GM12878 (cell line): ENCODE data around the gene C3. TPM values are rescaled to one million over a fixed set of nuclear protein-coding genes. Genes with fewer than 3 reads are reported as not detected.
A peak's percentile ranks its signal among the peaks of the same experiment; 100 is the strongest.

ENCODE experiments used
- ATAC-seq: fragments of 200-7000 bp; cut with Tn5 transposase; 3 replicates; pipeline ENCODE4 v1.9.1; 2020; ENCODE audit warnings: mild to moderate bottlenecking, moderate library complexity
- BruUV-seq: library from RNA; stranded (reverse); fragments of 400-500 nt; replicated peaks from 2 replicates; lab custom pipeline; 2021; lab: Mats Ljungman, UMichigan
- CTCF ChIA-PET: fragments of 300-600 bp; sonication (Branson Sonifier 250); formaldehyde crosslinking; extraction: SDS; loops from one replicate; lab custom pipeline; 2021; ENCODE audit warnings: inconsistent platforms; lab: Yijun Ruan, JAX
- POLR2A ChIA-PET: fragments of 350-600 bp; formaldehyde crosslinking; extraction: SDS; loops from one replicate; lab custom pipeline; 2021; ENCODE audit warnings: inconsistent platforms; lab: Charles Lee
- RAD21 ChIA-PET: fragments of 300-600 bp; sonication (Branson Sonifier 250); formaldehyde crosslinking; loops from one replicate; lab custom pipeline; 2023; ENCODE audit warnings: antibody characterized with exemption; ENCODE audit not compliant: unreplicated experiment; lab: Charles Lee
- SMC1A ChIA-PET: fragments of 300-600 bp; sonication (Branson Sonifier 250); formaldehyde crosslinking; loops from one replicate; lab custom pipeline; 2023; ENCODE audit not compliant: unreplicated experiment, uncharacterized antibody; lab: Charles Lee
- DNase-seq: peaks from one replicate; pipeline ENCODE4 v3.0.0-alpha.2; 2011; ENCODE audit warnings: low read depth, low spot score
- FAIRE-seq: peaks from 3 replicates; lab custom pipeline; 2011; peaks lifted over from hg19 to GRCh38; lab: Jason Lieb, UNC
- H2AFZ ChIP-seq: 2 replicates; pipeline ENCODE4 v1.6.0; 2011; ENCODE audit warnings: low read depth, low read length, control low read depth; ENCODE audit not compliant: control insufficient read depth
- H3K27ac ChIP-seq: 2 replicates; pipeline ENCODE4 v1.5.1; 2011; ENCODE audit warnings: control low read depth; ENCODE audit not compliant: control insufficient read depth, insufficient read depth
- H3K27me3 ChIP-seq, 2 experiments: replicated peaks in 1 of 2; 2 replicates each; pipeline versions ENCODE4 v1.6.0 to v1.6.1; 2011; ENCODE audit warnings: low read length in 1 of 2; ENCODE audit not compliant: control insufficient read depth in 2 of 2, insufficient read depth in 2 of 2
- H3K36me3 ChIP-seq, 2 experiments: 2 replicates each; pipeline ENCODE4 v1.5.1; 2011; ENCODE audit warnings: low read length in 1 of 2; ENCODE audit not compliant: control insufficient read depth in 2 of 2, insufficient read depth in 2 of 2
- H3K4me1 ChIP-seq: 2 replicates; pipeline ENCODE4 v1.6.1; 2011; ENCODE audit warnings: mild to moderate bottlenecking, low read length, moderate library complexity, mixed read lengths; ENCODE audit not compliant: control insufficient read depth, insufficient read depth
- H3K4me2 ChIP-seq: 2 replicates; pipeline ENCODE4 v1.6.0; 2011; ENCODE audit warnings: control low read depth; ENCODE audit not compliant: control insufficient read depth, insufficient read depth
- H3K4me3 ChIP-seq: fragments of 200-600 bp; sonication (generic); 2 replicates; pipeline ENCODE4 v1.5.1; 2016
- H3K79me2 ChIP-seq: 2 replicates; pipeline ENCODE4 v1.6.0; 2011; ENCODE audit warnings: low read length; ENCODE audit not compliant: control insufficient read depth, insufficient read depth
- H3K9ac ChIP-seq: 2 replicates; pipeline ENCODE4 v1.8.0; 2011; ENCODE audit warnings: low read length, control low read depth, mixed read lengths; ENCODE audit not compliant: control insufficient read depth, insufficient read depth
- H3K9me3 ChIP-seq: replicated peaks from 3 replicates; pipeline ENCODE4 v1.5.1; 2011; ENCODE audit warnings: mild to moderate bottlenecking, low read length; ENCODE audit not compliant: control insufficient read depth, insufficient read depth
- H4K20me1 ChIP-seq: 2 replicates; pipeline ENCODE4 v1.6.0; 2011; ENCODE audit not compliant: control insufficient read depth, insufficient read depth
- CEBPB ChIP-seq, 2 experiments: fragments of 150-350 bp in 1 of 2; IDR thresholded peaks; 2 replicates each; pipeline ENCODE4 v1.6.1; 2012 to 2014; ENCODE audit warnings: low read depth in 2 of 2, low read length in 2 of 2, borderline replicate concordance in 1 of 2, inconsistent platforms in 1 of 2
- EED ChIP-seq: sonication (generic); IDR thresholded peaks from 2 replicates; pipeline ENCODE4 v1.6.1; 2016; ENCODE audit warnings: antibody characterized with exemption, low read depth
- FOXM1 ChIP-seq: IDR thresholded peaks from 2 replicates; pipeline ENCODE4 v1.6.1; 2012; ENCODE audit warnings: low read depth, mild to moderate bottlenecking, inconsistent platforms, low read length, moderate library complexity
- IRF4 ChIP-seq: IDR thresholded peaks from 2 replicates; pipeline ENCODE4 v1.6.1; 2011; ENCODE audit warnings: low read depth, low read length
- IRF5 ChIP-seq: fragments of 450-650 bp; IDR thresholded peaks from 2 replicates; pipeline ENCODE4 v1.6.1; 2017; ENCODE audit warnings: borderline replicate concordance
- NFXL1 ChIP-seq: fragments of 450-650 bp; IDR thresholded peaks from 2 replicates; pipeline ENCODE4 v1.6.1; 2017; ENCODE audit warnings: antibody characterized with exemption, mild to moderate bottlenecking, borderline replicate concordance
- POLR2A ChIP-seq: IDR thresholded peaks from 2 replicates; pipeline ENCODE4 v1.6.1; 2011; ENCODE audit warnings: low read depth, mild to moderate bottlenecking, low read length
- TBL1XR1 ChIP-seq: IDR thresholded peaks from 2 replicates; pipeline ENCODE4 v1.6.1; 2012; ENCODE audit warnings: low read depth, low read length, improper control_type of control experiment
- ZBTB11 ChIP-seq: fragments of 450-650 bp; formaldehyde crosslinking; IDR thresholded peaks from 2 replicates; pipeline ENCODE4 v1.5.0; 2022; ENCODE audit warnings: mild to moderate bottlenecking, missing genetic modification characterization
- ZBTB4 ChIP-seq: fragments of 450-650 bp; formaldehyde crosslinking; IDR thresholded peaks from 2 replicates; pipeline ENCODE4 v1.4.0; 2022; ENCODE audit warnings: mild to moderate bottlenecking, moderate library complexity
- ZZZ3 ChIP-seq: IDR thresholded peaks from 2 replicates; pipeline ENCODE4 v1.6.1; 2011; ENCODE audit warnings: low read depth; ENCODE audit not compliant: control insufficient read depth, insufficient read length
- WGBS: methylation state at CpG from one replicate; pipeline ENCODE4 v1.1.6; 2016; ENCODE audit warnings: low lambda C conversion rate; ENCODE audit not compliant: insufficient replicate concordance, insufficient coverage; ENCODE audit errors: missing lambda C conversion rate; 5-methylcytosine and 5-hydroxymethylcytosine counted together
- in situ Hi-C: fragments of 300-500 bp; cut with MboI; formaldehyde crosslinking; loops from 9 replicates; pipeline ENCODE4 v1.14.3; 2018; ENCODE audit warnings: mixed read lengths
- intact Hi-C: fragments of 100-400 bp; cut with micrococcal nuclease; formaldehyde crosslinking; loops from one replicate; pipeline ENCODE4 v1.14.2; 2022; ENCODE audit not compliant: unreplicated experiment
- polyA plus RNA-seq, 11 experiments: library from polyadenylated mRNA; depleted of rRNA in 4 of 11; unstranded in 6 of 11; stranded (reverse) in 5 of 11; fragments of >200 nt; fragmentation: Nextera tagmentation in 4 of 11; fragmentation: Illumina TruSeq in 1 of 11; extraction: Ambion mirVana in 4 of 11; extraction: Trizol in 1 of 11; gene quantifications; 1 replicate in 1 of 11; 2 replicates in 10 of 11; pipeline versions ENCODE4 v1.2.1 to v1.2.3, GENCODE V29; 2011 to 2016; ENCODE audit warnings: inconsistent platforms in 2 of 11, missing spikeins in 2 of 11, low read depth in 1 of 11
- total RNA-seq, 4 experiments: library from RNA; depleted of rRNA in 3 of 4; stranded (reverse); fragments of >200 nt in 3 of 4; fragmentation: Illumina TruSeq in 1 of 4; extraction: Trizol in 1 of 4; gene quantifications; 2 replicates each; pipeline versions ENCODE4 v1.2.1 to v1.2.3, GENCODE V29; 2013 to 2021
- TF ChIP-seq, protein P1 (sequence below): fragments of 450-650 bp; IDR thresholded peaks from 2 replicates; pipeline ENCODE4 v1.6.1; 2016; ENCODE audit warnings: mild to moderate bottlenecking
- TF ChIP-seq, protein P2 (sequence below): fragments of 450-650 bp; IDR thresholded peaks from 2 replicates; pipeline ENCODE4 v1.6.1; 2014; ENCODE audit warnings: mild to moderate bottlenecking

Gene C3
- total and polyA plus RNA-seq, 10 of the 15 experiments (the other 5 are each of a cell fraction or from before 2014, with no cell fraction given) = 0.20 to 6.7 (median 0.72) TPM

GRCh38 chr19:6700586-6701316 lies 19.7 kb downstream of the C3 start:
- intact Hi-C loops = no loop called here
- in situ Hi-C loops = no loop called here
- DNase-seq (no peak), FAIRE-seq (no peak), ATAC-seq (peak; percentile 38; the same call in 2 of the 3 replicates)
- Histone ChIP-seq H3K4me3 (no peak overlapping the region), H3K9ac (no peak overlapping the region), H3K79me2 (no peaks in the 10 kb centered on the region), H3K9me3 (no peaks in the 10 kb centered on the region), H3K27ac (no peak overlapping the region), H2AFZ (no peak overlapping the region), H3K36me3 (no peaks in the 10 kb centered on the region), H3K4me1 (no peaks in the 10 kb centered on the region), H3K27me3 (no peaks in the 10 kb centered on the region), H4K20me1 (no peaks in the 10 kb centered on the region), H3K4me2 (no peak overlapping the region)
- ChIA-PET POLR2A (no interaction called here), CTCF (no interaction called here), RAD21 (no interaction called here), SMC1A (no interaction called here)
- 25% methylated on average over 8 of the region's 8 CpGs for WGBS
- BruUV-seq = no TSS peak
- no peak for TF ChIP-seq ZZZ3
- TF ChIP-seq EED = no peak
- TF ChIP-seq ZBTB4 (CRISPR knock-in tag) = no peak
- no peak for TF ChIP-seq FOXM1
- TF ChIP-seq, protein P1, sequence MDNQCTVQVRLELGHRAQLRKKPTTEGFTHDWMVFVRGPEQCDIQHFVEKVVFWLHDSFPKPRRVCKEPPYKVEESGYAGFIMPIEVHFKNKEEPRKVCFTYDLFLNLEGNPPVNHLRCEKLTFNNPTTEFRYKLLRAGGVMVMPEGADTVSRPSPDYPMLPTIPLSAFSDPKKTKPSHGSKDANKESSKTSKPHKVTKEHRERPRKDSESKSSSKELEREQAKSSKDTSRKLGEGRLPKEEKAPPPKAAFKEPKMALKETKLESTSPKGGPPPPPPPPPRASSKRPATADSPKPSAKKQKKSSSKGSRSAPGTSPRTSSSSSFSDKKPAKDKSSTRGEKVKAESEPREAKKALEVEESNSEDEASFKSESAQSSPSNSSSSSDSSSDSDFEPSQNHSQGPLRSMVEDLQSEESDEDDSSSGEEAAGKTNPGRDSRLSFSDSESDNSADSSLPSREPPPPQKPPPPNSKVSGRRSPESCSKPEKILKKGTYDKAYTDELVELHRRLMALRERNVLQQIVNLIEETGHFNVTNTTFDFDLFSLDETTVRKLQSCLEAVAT = no peak
- no peak for TF ChIP-seq ZBTB11 (CRISPR knock-in tag)
- TF ChIP-seq CEBPB (IDR thresholded peaks at IDR 0.05; ENCODE audit: borderline replicate concordance in 1 of 2, low read depth in 2 of 2, low read length in 2 of 2) = no peak
- no peak for TF ChIP-seq IRF5
- TF ChIP-seq, protein P2, sequence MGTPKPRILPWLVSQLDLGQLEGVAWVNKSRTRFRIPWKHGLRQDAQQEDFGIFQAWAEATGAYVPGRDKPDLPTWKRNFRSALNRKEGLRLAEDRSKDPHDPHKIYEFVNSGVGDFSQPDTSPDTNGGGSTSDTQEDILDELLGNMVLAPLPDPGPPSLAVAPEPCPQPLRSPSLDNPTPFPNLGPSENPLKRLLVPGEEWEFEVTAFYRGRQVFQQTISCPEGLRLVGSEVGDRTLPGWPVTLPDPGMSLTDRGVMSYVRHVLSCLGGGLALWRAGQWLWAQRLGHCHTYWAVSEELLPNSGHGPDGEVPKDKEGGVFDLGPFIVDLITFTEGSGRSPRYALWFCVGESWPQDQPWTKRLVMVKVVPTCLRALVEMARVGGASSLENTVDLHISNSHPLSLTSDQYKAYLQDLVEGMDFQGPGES = no peak
- no peak for TF ChIP-seq NFXL1
- no peak for TF ChIP-seq TBL1XR1
- no peak for TF ChIP-seq IRF4
- no peak for TF ChIP-seq POLR2A
